CD4-positive, alpha-beta T cell treated with Interleukin-17A for 4 hours (primary cell): ENCODE results near the gene SMAD6.
"Not testable (repeated sequence)": the region's sequence is repeated elsewhere in the genome, so short reads cannot be mapped to it uniquely, and the experiment has no call there.

ENCODE experiments used
- DNase-seq: peaks from one replicate; pipeline ENCODE4 v3.0.0-alpha.2; 2020; ENCODE audit warnings: mixed read lengths

Gene SMAD6

DNA sequence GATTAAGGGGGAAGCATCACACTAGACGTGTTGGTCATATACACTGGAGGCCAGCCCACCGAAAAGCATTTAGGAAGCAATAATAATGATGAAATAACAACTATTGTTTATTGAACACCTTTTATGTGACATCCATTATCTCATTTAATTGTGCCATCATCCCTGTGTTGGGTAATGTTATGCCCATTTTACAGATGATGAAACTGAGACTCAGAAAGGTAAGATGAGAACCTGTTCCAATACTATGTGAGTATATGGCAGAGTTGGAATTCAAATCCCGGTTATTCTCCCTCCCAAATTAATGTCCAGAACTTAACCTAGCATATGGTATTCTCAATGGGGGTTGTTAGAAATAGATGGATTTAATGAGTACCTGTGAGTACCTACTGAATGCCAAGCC is 99.2 kb downstream of the SMAD6 start:
- no peak for DNase-seq

DNA sequence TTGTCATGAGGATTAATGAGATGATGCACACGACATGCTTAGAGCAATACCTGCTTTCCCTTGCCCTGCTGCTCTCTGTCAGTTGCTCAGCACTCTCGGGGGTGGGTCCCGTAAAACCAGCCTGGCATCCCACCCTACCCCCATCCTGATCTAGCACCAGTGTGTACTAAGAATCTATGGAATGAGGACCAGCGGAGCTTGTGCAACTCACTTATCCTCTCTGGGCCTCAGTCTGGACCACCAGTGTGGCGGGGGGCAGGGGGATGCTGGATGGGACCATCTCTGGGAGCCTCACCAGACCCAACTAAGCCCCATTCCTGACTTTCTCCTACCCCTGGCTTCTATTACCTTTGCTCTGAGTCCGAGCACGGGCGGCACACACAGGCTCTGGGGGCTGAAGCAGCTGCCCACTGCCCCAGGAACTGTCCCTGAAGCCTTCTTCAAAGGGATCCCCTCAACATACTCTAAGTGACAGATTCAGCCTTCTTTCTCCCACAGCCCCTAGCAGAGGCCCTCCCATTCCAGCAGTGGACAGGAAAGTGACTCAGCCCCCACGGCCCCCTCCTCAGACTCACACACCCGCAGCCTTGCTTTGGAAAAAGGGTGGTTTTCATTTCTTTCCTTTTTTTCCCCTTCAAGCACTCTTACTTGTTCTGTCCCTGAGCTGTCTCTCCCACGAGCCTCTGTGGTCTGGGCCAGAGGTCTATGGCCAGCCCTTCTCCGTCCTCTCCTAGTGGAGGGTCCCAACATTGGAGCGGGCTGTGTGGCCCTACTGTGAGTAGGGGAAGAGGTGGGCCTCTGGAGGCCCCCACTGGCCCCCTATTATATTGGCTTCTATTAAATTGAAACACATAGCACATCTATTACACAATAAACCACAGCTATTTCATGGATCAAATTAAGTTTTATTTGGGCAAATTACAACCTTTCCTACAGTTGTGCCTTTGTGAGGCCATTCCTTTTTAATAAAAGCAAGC is 100.3 kb downstream of the SMAD6 start:
- DNase-seq: no peak

DNA sequence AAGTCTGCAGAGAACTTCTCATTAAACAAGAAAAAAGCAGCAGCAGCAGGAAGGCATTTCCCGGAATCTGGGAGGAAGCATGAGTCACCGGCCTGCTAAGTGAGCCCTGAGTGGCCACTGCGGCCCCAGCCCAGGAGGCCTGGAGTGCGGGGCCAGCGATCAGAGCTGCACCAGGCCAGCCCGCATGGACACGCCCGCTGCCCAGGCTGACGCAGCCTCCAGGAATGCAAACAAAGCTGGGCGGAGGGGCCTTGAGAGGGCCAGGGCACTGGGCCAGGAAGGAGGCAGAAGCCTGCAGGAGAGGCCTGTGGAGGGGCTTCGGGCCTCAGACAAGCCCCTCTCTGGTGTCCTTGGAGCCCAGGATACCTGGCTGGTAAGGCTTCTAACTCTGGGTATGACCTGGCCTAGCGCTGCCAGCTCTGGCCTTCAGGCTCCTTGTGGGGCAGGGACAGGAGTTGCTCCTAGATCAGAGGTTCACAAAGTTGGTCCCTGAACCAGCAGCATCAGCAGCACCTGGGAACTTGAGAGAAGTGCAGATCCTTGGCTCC is 101.2 kb downstream of the SMAD6 start:
- DNase-seq: no peak

DNA sequence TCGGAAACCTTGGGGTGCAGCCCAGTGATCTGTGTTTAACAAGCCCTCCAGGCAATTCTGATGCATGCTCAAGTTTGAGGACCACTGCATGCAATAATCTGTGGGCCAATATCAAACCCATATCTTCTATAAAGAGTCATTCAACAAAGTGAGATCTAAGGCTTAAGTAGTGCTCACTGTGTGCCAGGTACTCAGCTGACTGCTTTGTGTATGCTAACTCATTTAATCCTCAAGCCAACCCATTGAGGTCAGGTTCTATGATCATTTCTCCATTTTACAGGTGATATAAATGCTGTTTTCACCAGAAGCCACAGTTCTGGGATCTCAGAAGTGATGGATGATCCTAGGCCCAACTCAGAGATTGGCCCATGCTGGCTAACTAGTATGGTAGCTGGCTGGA is 101.7 kb downstream of the SMAD6 start:
- DNase-seq: no peak

DNA sequence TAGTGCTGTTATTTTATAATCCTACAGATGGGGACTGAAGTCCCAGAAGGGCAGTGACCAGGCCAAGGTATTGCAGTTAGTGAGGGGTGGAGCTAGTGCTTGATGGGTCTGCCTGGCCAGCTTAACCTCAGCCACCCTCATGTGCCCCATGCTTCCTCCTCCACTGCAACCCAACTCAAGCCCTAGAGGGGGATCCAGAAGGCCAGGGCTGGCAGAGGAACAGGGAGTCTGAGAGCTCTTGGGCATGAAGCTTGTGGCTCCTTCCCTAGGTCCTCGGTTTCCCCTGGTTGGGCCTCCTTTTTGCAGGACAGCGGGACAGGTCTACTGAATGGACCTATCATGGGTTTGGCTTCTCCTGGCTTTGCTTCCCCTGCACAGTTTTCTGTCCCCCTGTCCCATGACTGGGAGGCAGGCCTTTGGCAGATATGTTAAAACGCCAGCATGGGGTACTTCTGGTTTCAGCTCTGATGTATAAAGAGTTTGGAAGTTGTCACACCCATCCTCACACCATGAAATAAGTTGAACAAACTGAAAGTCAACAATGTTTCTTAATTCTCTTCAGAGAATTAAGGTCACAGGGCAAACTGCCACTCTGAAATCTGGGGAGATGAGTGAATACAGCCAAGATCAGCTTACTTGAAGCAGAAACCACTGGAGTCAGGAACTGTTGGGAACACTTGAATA is 103.3 kb downstream of the SMAD6 start:
- DNase-seq: no peak

DNA sequence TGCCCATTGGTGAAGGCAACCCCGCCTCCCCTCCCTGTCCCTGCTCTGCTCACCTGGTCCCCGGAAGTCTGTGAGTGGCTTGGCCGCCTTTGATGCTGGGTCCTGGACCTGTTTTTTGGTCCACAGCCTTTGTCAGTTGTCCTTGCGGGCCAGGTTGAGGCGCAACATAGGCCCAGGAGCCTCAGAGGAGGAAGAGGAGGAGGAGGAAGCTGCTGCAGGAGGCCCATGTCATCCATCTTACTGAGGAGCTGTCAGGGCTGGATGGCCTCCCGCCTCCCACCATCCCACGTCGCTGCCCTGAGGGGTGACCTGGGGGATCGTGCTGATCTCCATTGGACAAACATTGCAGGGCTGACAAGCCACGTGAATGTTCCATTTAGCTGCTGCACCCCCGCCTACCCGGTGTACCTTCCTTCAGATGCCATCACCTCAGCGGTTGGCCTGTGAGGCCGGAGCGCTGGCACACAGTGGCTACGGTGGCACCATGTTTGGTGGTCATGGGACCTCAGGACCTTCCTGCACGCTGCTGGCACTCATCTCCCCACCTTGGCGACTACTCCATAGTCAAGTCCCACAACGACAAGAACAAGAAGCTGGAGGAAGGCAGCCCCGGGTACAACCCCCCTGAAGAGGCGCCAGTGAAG is 106.3 kb downstream of the SMAD6 start:
- no peak for DNase-seq

DNA sequence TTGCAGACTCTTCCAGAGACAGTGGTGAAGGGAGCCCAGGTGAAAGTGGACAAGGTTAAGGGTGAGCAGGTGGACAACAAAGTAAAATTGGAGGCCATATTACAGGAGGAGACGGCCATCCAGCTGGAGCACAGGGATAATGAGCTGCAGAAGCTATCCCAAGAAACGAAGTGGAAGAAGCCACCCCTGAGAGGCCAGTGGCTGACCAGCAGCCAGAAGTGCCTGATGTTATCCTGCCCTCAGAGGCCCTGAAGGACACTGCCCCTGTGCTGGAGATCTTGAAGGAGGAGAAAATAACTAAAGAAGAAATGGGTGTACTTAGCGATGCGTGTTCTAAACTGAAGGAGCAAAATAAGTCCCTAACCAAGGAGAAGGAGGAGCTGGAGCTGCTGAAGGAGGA is 107.6 kb downstream of the SMAD6 start:
- no peak for DNase-seq

DNA sequence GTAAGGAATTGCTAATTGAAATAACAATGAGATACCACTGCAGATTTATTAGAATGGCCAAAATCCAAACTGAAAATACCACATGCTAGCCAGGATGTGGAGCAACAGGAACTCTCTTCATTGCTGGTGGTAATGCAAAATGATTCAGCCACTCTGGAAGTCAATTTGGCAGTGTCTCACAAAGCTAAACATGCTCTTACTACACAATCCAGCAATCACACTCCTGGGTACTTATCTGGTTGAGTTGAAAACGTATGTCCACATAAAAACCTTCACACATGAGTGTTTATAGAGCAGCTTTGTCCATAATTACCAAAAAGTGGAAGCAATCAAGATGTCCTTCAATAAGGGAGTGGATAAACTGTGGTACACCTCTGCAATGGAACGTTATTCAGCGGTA is 113.3 kb downstream of the SMAD6 start:
- no peak for DNase-seq

DNA sequence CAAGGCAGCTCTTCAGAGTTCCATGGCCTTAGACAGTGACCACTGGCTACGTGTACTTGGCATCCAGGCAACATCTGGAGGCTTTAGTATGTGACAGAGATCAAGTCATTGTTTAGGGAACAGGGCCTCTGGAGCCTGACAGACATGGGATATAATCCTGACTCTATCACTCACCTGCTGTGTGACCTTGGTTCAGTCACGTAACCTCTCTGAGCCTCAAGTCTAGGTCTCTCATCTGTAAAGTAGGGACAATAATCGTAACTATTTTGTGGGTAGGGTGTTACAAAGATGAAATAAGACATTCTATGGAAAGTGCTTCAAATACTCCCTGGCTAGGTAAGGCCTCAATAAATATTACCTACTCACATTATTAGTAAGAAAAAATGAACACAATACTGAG is 114.2 kb downstream of the SMAD6 start:
- DNase-seq: no peak

DNA sequence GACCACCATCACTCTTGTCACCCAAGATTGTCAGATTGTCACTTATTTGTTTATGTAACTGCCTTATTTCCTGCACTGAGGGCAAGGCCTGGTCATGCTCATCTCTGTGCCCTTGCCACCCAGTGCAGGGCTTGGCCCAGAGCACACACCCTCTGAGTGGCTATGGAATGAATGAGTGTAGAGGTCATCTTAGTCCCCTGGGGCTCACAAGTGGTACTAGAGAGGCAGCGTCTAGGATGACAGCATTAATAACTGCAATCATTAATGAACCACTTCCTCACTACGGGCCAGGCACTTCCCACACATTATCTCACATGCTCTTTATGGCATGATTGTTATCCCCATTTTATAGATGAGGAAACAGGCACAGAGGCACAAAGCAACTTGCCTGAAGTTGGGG is 117.0 kb downstream of the SMAD6 start:
- DNase-seq: no peak

DNA sequence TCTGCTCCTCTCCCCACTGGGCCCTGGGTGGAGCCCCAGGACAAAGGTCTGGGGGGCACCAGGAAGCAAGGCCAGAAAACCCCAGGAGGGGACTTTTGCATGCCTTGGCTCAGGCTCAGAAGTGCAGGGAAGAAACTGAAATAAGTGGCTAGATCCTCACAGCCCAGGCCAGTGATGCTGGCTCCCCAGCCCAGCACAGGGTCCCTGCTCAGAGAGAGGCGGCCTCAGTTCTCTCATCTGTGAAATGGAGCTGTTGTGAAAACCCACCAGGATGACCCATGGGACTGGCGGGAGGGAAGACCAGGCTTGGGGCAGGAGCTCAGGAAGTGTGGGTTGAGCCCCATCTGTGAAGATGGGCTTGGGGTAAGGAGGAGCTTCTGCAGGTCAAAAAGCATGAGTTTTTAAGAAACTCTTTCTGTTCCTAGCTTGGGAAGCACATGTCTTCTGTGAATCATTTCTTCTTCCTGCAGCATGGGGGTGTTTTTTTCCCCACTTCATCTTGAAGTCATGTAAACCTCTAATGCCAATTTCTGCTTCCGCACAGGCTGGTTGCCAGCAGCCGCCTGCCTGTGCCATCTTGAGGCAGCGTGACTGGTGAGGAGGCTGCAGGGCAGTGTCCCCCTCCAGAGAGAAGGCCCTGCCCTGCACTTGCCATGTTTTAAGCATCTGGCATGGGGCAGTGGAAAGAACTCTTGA is 118.6 kb downstream of the SMAD6 start:
- DNase-seq: no peak

DNA sequence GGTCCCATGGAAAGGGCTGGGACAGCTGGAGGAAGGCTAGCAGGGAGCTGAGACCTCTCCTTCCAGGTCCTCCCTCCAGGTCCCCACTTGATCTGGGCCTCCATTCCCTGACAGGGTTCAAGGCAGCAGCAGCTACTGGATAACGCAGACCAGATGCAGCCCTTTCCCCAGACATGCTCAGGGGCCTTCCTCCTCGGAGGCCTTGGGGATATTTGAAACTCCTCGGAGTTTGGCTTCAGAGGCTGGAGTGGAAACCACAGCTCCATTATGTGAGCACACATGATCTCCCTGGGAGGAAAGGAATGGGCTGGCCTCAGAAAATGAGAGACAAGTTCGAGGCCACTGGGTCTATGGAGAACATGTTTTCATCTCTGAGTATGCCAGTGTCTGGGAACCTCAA is 119.3 kb downstream of the SMAD6 start:
- DNase-seq: no peak

DNA sequence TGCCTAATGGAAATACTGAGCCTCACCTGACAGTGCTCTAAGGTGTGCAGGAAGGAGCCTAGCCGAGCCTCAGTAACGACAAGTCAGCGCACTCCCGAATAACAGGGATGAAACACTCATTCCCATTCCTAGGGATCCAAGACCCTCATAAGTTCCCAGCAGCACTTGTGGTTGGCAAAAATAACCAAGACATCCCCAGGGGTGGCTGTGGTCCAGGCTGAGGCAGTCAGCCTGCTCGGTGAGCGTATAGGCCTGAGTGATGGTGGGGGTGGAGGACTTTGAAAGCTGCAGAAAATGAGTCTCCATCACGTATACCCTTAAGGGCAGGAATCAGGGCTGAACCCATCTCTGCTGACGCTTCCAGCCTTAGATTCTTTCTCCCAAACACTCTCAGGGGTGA is 120.1 kb downstream of the SMAD6 start:
- DNase-seq: no peak

DNA sequence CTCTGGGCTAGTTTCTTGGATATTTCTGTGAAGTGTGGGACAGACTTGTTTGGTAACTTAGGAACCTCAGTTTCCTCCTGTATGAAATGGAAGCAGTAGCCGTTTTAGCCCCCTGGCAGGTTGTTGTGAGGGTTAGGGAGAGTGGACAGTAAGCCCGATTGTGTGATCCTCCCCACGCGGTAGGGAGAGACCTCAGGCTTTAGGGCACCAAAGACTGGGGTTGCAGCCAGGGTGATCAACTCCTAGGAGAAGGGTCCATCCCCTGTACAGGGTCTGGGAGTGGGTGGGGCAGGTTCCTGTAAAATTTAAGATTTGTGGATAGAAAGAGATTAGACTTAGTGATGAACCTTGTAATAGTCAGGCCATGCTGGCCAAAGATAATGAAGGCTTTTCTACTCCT is 120.5 kb downstream of the SMAD6 start:
- no peak for DNase-seq

DNA sequence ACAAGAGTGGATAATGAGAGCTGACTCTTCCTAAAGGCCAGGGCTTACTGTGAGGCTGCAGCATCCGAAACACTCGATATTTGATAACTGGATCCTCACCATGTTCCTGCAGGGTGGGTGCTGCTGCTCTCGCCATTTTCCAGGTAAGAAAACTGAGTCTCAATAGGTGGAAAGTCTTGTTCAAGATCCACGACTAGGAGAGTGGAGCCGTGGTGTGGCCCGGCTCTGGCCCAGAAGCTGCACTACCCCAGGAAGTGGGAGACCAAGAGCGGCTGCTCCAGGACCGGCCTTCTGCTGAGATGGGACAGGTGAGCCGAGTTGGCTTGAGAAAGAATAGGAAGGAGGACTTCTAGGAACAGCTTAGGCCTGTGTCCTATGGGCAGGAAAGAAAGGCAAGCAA is 121.6 kb downstream of the SMAD6 start:
- no peak for DNase-seq

DNA sequence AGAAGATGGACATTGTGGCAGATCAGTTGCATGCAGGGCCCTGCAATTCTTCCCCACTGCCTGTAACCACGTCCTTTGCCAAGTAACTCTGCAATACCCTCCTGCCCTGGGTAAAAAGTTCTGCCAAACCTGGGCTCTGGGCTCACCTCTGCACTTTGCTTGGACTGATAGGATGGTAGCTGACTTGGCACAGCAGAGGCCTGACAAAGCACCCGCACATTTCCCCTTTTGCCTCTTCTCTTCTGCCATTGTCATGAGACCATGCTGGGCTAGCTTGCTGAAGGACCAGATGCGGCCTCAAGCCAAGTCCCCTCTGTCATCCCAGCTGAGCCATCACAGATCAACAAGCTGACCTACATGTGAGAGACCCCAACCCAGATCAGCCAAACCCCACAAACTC is 122.4 kb downstream of the SMAD6 start:
- no peak for DNase-seq

DNA sequence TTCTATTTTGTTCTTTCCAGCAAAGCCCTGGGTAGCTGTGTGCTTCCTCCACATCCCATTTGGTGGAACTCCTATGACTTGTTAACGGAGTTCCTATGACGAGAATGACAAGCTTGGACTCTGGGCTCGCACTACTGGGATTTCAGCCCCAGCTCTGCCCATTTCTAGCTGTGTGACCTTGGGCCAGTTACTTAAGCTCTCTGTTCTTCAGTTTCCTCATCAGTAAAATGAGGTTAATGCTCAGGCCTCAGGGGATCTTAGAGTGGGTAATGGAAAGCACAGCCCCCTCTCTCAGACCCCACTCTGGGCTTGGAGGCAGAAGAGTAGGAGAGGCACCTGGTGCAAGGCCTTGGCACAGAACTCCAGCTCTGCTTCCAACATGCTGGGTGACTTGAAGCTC is 123.1 kb downstream of the SMAD6 start:
- DNase-seq: no peak

DNA sequence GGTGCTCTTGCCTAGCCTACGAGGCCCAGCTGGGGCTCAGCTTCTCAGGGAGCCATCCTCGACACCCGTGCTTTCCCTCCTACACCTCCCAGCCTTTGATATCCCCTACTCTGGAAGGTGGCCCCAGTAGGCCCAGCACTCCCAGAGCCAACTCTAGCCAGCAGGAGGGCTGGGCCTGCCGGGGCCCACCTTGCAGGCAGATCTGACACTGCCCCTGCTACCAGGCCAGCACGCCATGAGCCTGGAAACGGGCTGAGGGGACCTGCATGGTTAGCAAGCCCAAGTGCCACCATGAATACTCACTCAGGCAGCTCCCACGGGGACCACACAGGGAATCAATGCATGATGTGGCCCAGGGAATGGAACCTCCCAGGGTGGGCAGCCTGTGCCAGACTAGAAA is 123.7 kb downstream of the SMAD6 start:
- no peak for DNase-seq

DNA sequence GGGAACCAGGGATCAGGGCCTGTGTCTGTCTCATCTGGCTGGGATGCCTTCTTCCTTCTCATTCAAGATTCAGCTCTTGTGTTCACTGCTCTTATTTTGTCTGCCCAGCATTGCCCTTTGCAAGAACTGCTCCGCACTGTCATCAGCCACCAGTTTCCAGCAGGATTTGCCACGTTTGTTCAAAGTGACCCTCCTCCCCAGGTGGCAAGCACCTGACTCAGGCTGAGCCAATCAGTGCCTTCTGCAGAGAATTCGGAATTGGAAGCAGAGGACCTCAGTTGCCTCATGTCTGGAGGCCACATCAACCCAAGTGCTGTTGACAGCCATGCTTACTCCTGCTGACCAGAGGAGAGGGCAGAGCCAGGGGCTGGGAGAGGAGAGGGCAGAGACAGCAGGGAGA is 124.5 kb downstream of the SMAD6 start:
- no peak for DNase-seq

DNA sequence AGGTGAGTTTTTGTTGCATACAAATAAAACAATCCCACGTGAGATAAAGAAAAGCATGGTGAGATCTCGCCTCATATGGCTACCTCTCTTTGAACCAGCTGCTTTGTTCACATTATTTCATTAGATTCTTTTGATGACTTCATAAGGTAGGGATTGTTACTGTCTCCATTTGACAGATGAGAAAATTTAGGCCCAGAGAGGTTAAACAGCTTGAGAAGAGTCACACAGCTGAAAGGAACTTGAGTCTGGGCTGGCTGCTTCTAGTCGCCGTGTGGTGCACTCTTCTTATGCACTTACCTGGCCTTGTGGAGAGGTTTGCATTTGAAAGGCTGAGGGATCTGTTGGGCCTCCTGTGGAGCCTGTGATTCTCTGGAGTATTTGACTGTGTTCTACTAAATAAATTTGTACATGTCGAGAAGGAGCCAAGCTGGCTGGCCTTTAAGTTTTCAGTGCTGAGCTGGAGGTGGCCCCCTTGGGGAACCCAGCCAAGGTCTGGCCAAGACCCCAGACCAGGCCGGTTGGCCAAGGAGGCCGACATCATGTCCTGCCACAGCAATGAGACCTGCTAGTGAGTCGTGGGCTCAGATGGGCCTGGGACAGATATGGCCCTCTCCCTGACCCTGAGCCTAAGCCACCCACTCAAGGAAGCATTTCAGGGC is 125.1 kb downstream of the SMAD6 start:
- no peak for DNase-seq

DNA sequence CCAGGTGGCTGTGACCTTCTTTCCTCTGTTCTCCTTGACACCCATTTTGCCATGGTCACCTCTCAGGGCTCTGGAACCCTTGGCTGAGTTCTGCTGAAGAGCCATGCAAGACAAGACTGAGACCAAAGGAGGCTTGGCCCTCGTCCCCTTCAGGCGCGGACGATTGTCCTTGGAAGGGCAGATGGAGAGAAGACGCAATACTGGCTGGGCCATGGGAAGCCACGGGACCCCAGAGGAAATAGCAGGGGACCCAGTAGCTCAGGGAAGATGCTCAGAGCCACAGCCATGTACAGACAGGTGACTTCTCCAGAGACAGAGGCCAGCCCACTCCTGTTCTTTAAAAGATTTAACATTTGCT is 125.6 kb downstream of the SMAD6 start:
- DNase-seq: no peak

DNA sequence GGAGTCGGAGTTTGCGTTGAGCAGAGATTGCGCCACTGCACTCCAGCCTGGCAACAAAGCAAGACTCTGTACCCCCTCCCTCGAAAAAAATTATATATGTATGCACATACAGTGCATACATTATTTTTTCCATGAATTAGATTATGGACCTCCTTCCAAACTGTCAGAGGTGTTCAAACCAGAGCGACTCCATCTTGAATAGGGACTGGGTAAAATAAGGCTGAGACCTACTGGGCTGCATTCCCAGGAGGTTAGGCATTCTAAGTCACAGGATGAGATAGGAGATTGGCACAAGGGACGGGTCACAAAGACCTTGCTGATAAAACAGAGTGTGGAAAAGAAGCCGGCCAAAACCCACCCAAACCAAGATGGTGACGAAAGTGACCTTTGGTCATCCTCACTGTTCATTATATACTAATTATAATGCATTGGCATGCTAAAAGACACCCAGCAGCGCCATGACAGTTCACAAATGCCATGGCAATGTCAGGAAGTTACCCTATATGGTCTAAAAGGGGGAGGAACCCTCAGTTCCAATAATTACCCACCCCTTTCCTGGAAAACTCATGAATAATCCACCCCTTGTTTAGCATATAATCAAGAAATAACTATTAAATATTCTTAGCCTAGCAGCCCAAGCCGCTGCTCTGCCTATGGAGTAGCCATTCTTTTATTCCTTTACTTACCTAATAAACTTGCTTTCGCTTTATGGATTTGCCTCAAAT is 126.9 kb downstream of the SMAD6 start:
- DNase-seq: not testable (repeated sequence)
